ENCODE data around the gene GCKR.

GCKR gene

DNA sequence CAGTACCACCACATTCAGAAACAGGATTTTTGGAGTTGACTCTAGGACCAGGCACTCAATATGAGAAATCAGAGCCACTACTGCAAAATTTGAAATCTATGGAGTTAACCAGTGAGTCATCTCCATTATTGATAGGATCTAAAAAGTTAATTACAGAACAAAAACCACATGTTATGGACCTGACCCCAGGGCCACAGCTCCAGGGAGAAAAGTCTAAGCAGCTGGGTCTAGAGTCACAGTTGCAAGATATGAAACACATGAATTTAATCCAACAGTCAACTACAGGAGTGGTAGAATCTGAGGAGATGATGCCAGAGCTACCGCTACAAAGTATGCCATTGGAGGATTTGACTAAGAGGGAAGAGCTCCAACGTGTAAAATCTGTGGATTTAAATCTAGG, 72.8 kb downstream of the GCKR start:
- no peak for DNase-seq
- H3K36me3 Mint-ChIP-seq (ENCODE audit: low read depth), result peaks cover 5% of the 10 kb centered on the region
- no peaks in the 10 kb centered on the region for H3K4me1 Mint-ChIP-seq
- no peak overlapping the region for H3K4me3 Mint-ChIP-seq
- peaks cover 66% of the 10 kb centered on the region for H3K27me3 Mint-ChIP-seq (ENCODE audit: low read depth, poor library complexity)
- H3K9me3 Mint-ChIP-seq, result peaks cover 46% of the 10 kb centered on the region
- no peak overlapping the region for H3K27ac Mint-ChIP-seq
- no peak for TF ChIP-seq CTCF (IDR thresholded peaks at IDR 0.05)

DNA sequence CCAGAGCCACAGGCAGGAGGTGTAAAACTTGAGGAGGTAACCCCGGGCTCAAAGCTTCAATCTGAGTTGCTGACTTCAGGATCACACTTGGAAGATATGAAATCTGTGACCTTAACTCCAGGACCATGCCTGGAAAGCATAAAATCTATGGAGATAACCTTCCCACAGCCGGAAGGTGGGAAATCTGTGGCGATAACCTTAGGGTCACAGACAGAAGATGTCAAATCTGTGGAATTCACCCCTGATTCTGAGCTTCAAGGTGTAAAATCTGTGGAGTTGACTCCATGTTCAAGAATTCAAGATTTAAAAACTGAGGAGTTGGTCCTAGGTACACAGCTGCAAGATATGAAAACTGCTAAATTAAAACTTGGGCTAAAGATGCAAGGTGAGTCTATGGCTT, 74.6 kb downstream of the GCKR start:
- Mint-ChIP-seq H3K4me3 (no peak overlapping the region), H3K9me3 (peaks cover 62% of the 10 kb centered on the region), H3K36me3 (ENCODE audit: low read depth) (peaks cover 5% of the 10 kb centered on the region), H3K27ac (no peak overlapping the region), H3K4me1 (no peaks in the 10 kb centered on the region), H3K27me3 (ENCODE audit: low read depth, poor library complexity) (peaks cover 58% of the 10 kb centered on the region)
- no peak for TF ChIP-seq CTCF (IDR thresholded peaks at IDR 0.05)
- no peak for DNase-seq

DNA sequence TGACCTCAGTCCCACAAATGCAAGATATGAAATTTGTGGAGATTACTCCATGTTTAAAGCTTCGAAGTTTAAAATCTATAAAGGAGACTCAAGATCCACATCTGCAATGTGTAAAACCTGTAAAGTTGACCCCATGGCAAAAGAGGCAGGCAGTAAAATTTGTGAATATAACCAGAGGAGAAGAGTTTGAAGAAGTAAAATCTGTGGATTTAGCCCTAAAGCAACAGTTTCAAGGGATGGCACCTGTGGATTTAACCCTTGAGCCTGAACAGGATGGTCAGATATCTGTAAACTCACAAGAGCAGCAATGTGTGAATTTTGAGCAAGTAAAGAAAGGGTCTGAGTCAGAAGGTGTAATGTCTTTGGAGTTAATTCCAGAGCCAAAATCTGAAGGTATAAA, 75.0 kb downstream of the GCKR start:
- H3K4me1 Mint-ChIP-seq, result no peaks in the 10 kb centered on the region
- H3K27me3 Mint-ChIP-seq (ENCODE audit: low read depth, poor library complexity), result peaks cover 53% of the 10 kb centered on the region
- TF ChIP-seq CTCF (IDR thresholded peaks at IDR 0.05), result no peak
- no peak for DNase-seq
- H3K27ac Mint-ChIP-seq, result no peak overlapping the region
- peaks cover 5% of the 10 kb centered on the region for H3K36me3 Mint-ChIP-seq (ENCODE audit: low read depth)
- no peak overlapping the region for H3K4me3 Mint-ChIP-seq
- H3K9me3 Mint-ChIP-seq, result peaks cover 67% of the 10 kb centered on the region

DNA sequence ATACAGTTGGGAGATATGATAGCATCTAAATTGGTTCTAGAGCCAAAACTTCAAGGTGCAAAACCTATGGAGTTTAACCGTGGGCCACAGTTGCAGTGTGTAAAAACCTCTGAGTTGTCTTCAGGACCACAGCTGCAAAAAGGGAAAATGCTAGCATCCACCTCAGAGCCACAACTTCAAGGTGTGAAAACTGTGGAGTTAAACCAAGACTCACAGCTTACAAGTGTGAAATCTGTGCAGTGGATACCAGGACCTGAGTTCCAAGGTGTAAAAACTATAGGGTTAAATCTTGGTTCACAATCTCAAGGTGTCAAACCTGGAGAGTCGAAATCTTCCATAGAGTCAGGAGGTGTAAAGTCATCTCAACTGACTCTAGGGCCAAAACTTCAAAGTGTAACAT, 75.8 kb downstream of the GCKR start:
- no peak for TF ChIP-seq CTCF (IDR thresholded peaks at IDR 0.05)
- DNase-seq, result no peak
- H3K36me3 Mint-ChIP-seq (ENCODE audit: low read depth), result peaks cover 5% of the 10 kb centered on the region
- peaks cover 75% of the 10 kb centered on the region for H3K9me3 Mint-ChIP-seq
- H3K27ac Mint-ChIP-seq, result no peak overlapping the region
- H3K4me3 Mint-ChIP-seq, result no peak overlapping the region
- no peaks in the 10 kb centered on the region for H3K4me1 Mint-ChIP-seq
- H3K27me3 Mint-ChIP-seq (ENCODE audit: low read depth, poor library complexity), result peaks cover 49% of the 10 kb centered on the region

- peaks cover 49% of the 10 kb centered on the region for H3K27me3 Mint-ChIP-seq (ENCODE audit: low read depth, poor library complexity)
- H3K27ac Mint-ChIP-seq, result no peak overlapping the region
- DNase-seq, result no peak
- H3K4me1 Mint-ChIP-seq, result no peaks in the 10 kb centered on the region
- H3K36me3 Mint-ChIP-seq (ENCODE audit: low read depth), result peaks cover 5% of the 10 kb centered on the region
- peaks cover 79% of the 10 kb centered on the region for H3K9me3 Mint-ChIP-seq
- no peak for TF ChIP-seq CTCF (IDR thresholded peaks at IDR 0.05)
- H3K4me3 Mint-ChIP-seq, result no peak overlapping the region
Observed at GRCh38 chr2:27572998-27573429, 76.4 kb downstream of the GCKR start.

All from nephron progenitor cell (in vitro differentiated cells).